Measurements from ENCODE around the gene AHI1. TPM values are rescaled to one million over a fixed set of nuclear protein-coding genes. Genes with fewer than 3 reads are reported as not detected.

Gene AHI1
- total and polyA plus RNA-seq, 2 of the 13 experiments (the other 11 are each of a cell fraction or from before 2014, with no cell fraction given), result 7.2 to 18.6 TPM

- no peak for FAIRE-seq
- no peaks in the 10 kb centered on the region for H3K27me3 ChIP-seq (ENCODE audit: control insufficient read depth in 1 of 2, insufficient read depth in 2 of 2, low read length in 2 of 2)
- no peaks in the 10 kb centered on the region for H3K79me2 ChIP-seq (ENCODE audit: insufficient read depth, low read length)
- no peak for ATAC-seq
- no peak overlapping the region for H3K27ac ChIP-seq (ENCODE audit: extremely low read length, insufficient read depth, low read length)
- in situ Hi-C loops (cut with HindIII; ENCODE audit: extremely low pct_ligation_motif_present, low pct_unique_long_range_greater_than_20kb), result no loop called here
- H3K4me2 ChIP-seq (ENCODE audit: low read depth, low read length), result no peak overlapping the region
- H3K4me3 ChIP-seq (replicated peaks in 1 of 3; ENCODE audit: insufficient read depth in 1 of 3, low read depth in 2 of 3, low read length in 3 of 3), result no peak overlapping the region
- DNase-seq (ENCODE audit: low spot score), result no peak
- no peak overlapping the region for H2AFZ ChIP-seq (ENCODE audit: low read length)
- H3K9ac ChIP-seq (ENCODE audit: insufficient read depth, low read depth, low read length), result no peak overlapping the region
- no TSS peak for BruUV-seq (replicated peaks)
- CTCF ChIA-PET (ENCODE audit: low intra/inter-chr PET ratio, low total read pairs), result no interaction called here
- H3K36me3 ChIP-seq (replicated peaks in 1 of 2; ENCODE audit: control insufficient read depth in 1 of 2, insufficient read depth in 2 of 2, low read length in 2 of 2), result peaks cover 2 to 4% of the 10 kb centered on the region in 2 experiments; a peak in 4 of 5 replicates
- no peaks in the 10 kb centered on the region for H4K20me1 ChIP-seq (ENCODE audit: insufficient read depth, low read length)
- H3K9me3 ChIP-seq (ENCODE audit: low read length), result no peaks in the 10 kb centered on the region
- peaks cover 6% of the 10 kb centered on the region for H3K4me1 ChIP-seq (ENCODE audit: insufficient read depth, low read length)
- intact Hi-C loops (cut with micrococcal nuclease; ENCODE audit: unreplicated experiment), result no loop called here
- POLR2A ChIA-PET, result no interaction called here
- WGBS (ENCODE audit: low lambda C conversion rate), result 90% methylated on average over 1 of the region's 1 CpG
- TF ChIP-seq, protein P1, sequence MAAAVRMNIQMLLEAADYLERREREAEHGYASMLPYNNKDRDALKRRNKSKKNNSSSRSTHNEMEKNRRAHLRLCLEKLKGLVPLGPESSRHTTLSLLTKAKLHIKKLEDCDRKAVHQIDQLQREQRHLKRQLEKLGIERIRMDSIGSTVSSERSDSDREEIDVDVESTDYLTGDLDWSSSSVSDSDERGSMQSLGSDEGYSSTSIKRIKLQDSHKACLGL (CRISPR knock-in tag; IDR thresholded peaks at IDR 0.05), result no peak
- TF ChIP-seq, protein P2, sequence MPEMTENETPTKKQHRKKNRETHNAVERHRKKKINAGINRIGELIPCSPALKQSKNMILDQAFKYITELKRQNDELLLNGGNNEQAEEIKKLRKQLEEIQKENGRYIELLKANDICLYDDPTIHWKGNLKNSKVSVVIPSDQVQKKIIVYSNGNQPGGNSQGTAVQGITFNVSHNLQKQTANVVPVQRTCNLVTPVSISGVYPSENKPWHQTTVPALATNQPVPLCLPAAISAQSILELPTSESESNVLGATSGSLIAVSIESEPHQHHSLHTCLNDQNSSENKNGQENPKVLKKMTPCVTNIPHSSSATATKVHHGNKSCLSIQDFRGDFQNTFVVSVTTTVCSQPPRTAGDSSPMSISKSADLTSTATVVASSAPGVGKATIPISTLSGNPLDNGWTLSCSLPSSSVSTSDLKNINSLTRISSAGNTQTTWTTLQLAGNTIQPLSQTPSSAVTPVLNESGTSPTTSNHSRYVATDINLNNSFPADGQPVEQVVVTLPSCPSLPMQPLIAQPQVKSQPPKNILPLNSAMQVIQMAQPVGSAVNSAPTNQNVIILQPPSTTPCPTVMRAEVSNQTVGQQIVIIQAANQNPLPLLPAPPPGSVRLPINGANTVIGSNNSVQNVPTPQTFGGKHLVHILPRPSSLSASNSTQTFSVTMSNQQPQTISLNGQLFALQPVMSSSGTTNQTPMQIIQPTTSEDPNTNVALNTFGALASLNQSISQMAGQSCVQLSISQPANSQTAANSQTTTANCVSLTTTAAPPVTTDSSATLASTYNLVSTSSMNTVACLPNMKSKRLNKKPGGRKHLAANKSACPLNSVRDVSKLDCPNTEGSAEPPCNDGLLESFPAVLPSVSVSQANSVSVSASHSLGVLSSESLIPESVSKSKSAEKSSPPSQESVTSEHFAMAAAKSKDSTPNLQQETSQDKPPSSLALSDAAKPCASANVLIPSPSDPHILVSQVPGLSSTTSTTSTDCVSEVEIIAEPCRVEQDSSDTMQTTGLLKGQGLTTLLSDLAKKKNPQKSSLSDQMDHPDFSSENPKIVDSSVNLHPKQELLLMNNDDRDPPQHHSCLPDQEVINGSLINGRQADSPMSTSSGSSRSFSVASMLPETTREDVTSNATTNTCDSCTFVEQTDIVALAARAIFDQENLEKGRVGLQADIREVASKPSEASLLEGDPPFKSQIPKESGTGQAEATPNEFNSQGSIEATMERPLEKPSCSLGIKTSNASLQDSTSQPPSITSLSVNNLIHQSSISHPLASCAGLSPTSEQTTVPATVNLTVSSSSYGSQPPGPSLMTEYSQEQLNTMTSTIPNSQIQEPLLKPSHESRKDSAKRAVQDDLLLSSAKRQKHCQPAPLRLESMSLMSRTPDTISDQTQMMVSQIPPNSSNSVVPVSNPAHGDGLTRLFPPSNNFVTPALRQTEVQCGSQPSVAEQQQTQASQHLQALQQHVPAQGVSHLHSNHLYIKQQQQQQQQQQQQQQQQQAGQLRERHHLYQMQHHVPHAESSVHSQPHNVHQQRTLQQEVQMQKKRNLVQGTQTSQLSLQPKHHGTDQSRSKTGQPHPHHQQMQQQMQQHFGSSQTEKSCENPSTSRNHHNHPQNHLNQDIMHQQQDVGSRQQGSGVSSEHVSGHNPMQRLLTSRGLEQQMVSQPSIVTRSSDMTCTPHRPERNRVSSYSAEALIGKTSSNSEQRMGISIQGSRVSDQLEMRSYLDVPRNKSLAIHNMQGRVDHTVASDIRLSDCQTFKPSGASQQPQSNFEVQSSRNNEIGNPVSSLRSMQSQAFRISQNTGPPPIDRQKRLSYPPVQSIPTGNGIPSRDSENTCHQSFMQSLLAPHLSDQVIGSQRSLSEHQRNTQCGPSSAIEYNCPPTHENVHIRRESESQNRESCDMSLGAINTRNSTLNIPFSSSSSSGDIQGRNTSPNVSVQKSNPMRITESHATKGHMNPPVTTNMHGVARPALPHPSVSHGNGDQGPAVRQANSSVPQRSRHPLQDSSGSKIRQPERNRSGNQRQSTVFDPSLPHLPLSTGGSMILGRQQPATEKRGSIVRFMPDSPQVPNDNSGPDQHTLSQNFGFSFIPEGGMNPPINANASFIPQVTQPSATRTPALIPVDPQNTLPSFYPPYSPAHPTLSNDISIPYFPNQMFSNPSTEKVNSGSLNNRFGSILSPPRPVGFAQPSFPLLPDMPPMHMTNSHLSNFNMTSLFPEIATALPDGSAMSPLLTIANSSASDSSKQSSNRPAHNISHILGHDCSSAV (CRISPR knock-in tag; IDR thresholded peaks at IDR 0.05; ENCODE audit: borderline replicate concordance), result no peak
- TF ChIP-seq JDP2 (CRISPR knock-in tag; IDR thresholded peaks at IDR 0.05; ENCODE audit: borderline replicate concordance), result no peak
- no peak for TF ChIP-seq ZNF382 (CRISPR knock-in tag; IDR thresholded peaks at IDR 0.05; ENCODE audit: borderline replicate concordance)
- no peak for TF ChIP-seq MTF1 (CRISPR knock-in tag; IDR thresholded peaks at IDR 0.05)
- TF ChIP-seq AKNA (CRISPR knock-in tag; IDR thresholded peaks at IDR 0.05; ENCODE audit: borderline replicate concordance), result no peak
- TF ChIP-seq, protein P3, sequence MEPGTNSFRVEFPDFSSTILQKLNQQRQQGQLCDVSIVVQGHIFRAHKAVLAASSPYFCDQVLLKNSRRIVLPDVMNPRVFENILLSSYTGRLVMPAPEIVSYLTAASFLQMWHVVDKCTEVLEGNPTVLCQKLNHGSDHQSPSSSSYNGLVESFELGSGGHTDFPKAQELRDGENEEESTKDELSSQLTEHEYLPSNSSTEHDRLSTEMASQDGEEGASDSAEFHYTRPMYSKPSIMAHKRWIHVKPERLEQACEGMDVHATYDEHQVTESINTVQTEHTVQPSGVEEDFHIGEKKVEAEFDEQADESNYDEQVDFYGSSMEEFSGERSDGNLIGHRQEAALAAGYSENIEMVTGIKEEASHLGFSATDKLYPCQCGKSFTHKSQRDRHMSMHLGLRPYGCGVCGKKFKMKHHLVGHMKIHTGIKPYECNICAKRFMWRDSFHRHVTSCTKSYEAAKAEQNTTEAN (CRISPR knock-in tag; conservative IDR thresholded peaks at IDR 0.05), result no peak
- TF ChIP-seq CCAR2 (optimal IDR thresholded peaks at IDR 0.05; ENCODE audit: low read depth, low read length), result no peak
- no peak for TF ChIP-seq TBL1XR1 (IDR thresholded peaks at IDR 0.05; ENCODE audit: borderline replicate concordance, low read length, partially characterized antibody)
- TF ChIP-seq ZBTB21 (CRISPR knock-in tag; IDR thresholded peaks at IDR 0.05), result no peak
Observed at GRCh38 chr6:135412761-135413160, 84.8 kb downstream of the AHI1 start.
